Measurements from ENCODE around the gene AUTS2. TPM values are rescaled to one million over a fixed set of nuclear protein-coding genes. Genes with fewer than 3 reads are reported as not detected.

AUTS2 gene
- total and polyA plus RNA-seq, 2 experiments from 2014 or later, result 32.0 to 91.0 TPM

DNA sequence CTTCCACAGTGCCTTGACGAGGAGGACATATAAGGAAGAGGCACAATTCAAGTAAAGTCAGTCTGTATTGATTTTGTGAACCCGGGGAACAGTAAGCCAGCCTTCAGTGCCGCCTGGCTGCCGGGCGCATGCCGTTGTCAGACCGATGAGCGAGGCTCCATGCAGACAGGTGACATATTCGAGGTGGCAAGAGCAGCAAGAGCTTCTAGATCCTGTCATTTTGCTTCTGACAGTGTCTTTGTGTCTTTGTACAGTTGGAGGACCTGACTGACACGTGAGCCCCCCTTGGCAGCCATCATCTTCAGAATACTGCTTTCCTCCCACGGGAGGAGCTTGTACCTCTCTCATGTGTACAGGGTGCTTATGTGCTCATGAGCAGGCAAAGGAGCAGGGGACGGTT is 1146.2 kb downstream of the AUTS2 start:
- H3K4me2 ChIP-seq, result no peak overlapping the region
- H3K4me1 Mint-ChIP-seq, result peaks cover 58% of the 10 kb centered on the region
- no peak overlapping the region for H3K4me3 ChIP-seq
- no peaks in the 10 kb centered on the region for H3K9me2 ChIP-seq (ENCODE audit: insufficient read depth)
- no peaks in the 10 kb centered on the region for H3K27me3 ChIP-seq (ENCODE audit: insufficient read depth)
- peaks cover 73% of the 10 kb centered on the region for H3K4me1 ChIP-seq (ENCODE audit: insufficient read depth)
- peaks cover 15% of the 10 kb centered on the region; the same call in 2 of the 3 replicates for H3K36me3 Mint-ChIP-seq (ENCODE audit: low read depth)
- ATAC-seq (peak; percentile 17; the same call in 2 of the 3 replicates), DNase-seq (ENCODE audit: low spot score) (no peak)
- H3F3A ChIP-seq (replicated peaks; ENCODE audit: low read depth), result no peaks in the 10 kb centered on the region
- no peaks in the 10 kb centered on the region for H3K9me3 Mint-ChIP-seq
- H3K79me2 ChIP-seq (replicated peaks; ENCODE audit: insufficient read depth), result peaks cover 100% of the 10 kb centered on the region
- H2AFZ ChIP-seq, result no peak overlapping the region
- TF ChIP-seq, protein P1, sequence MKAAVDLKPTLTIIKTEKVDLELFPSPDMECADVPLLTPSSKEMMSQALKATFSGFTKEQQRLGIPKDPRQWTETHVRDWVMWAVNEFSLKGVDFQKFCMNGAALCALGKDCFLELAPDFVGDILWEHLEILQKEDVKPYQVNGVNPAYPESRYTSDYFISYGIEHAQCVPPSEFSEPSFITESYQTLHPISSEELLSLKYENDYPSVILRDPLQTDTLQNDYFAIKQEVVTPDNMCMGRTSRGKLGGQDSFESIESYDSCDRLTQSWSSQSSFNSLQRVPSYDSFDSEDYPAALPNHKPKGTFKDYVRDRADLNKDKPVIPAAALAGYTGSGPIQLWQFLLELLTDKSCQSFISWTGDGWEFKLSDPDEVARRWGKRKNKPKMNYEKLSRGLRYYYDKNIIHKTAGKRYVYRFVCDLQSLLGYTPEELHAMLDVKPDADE (IDR thresholded peaks at IDR 0.05), result no peak
- no peak for TF ChIP-seq CREB1 (CRISPR knock-in tag; IDR thresholded peaks at IDR 0.05; ENCODE audit: low read depth)
- no peak for TF ChIP-seq ZNF331 (CRISPR knock-in tag; IDR thresholded peaks at IDR 0.05; ENCODE audit: low read depth)
- no peak for TF ChIP-seq REST (IDR thresholded peaks at IDR 0.05; ENCODE audit: unreplicated experiment)
- H3K4me3 Mint-ChIP-seq, result no peak overlapping the region
- H3K27ac Mint-ChIP-seq, result no peak overlapping the region
- H3K27me3 Mint-ChIP-seq (ENCODE audit: insufficient read depth, low read depth, poor library complexity), result peaks cover 8% of the 10 kb centered on the region
- peaks cover 44% of the 10 kb centered on the region for H4K20me1 ChIP-seq (replicated peaks; ENCODE audit: insufficient read depth)
- H3K27ac ChIP-seq (ENCODE audit: low read depth), result no peak overlapping the region
- no peaks in the 10 kb centered on the region for H3K36me3 ChIP-seq (ENCODE audit: insufficient read depth)

DNA sequence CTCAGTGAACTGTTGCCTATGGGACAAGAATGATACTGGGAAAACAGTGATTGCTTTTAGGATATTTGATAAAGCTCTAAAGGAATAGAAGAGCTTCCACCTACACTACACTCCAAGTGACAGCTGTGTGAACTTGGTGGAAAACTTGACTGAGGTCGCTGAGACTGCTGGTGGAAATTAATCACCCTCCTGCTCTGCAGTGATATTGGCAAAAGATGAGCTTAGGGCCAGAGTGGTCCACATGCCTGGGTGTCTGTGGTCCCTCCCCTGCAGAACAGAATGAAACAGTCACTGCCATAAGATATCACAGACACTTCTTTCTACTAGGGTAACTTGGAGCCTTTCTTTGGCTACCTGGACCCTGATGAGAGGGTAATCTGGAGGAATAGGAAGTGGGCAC is 1151.6 kb downstream of the AUTS2 start:
- no peak overlapping the region for H3K27ac Mint-ChIP-seq
- peaks cover 6% of the 10 kb centered on the region for H3K27me3 Mint-ChIP-seq (ENCODE audit: insufficient read depth, low read depth, poor library complexity)
- Histone ChIP-seq H3K4me2 (no peak overlapping the region), H2AFZ (no peak overlapping the region), H3K27me3 (ENCODE audit: insufficient read depth) (no peaks in the 10 kb centered on the region), H3K79me2 (replicated peaks; ENCODE audit: insufficient read depth) (peaks cover 100% of the 10 kb centered on the region), H3K4me3 (no peak overlapping the region), H3K4me1 (ENCODE audit: insufficient read depth) (peaks cover 54% of the 10 kb centered on the region), H3K27ac (ENCODE audit: low read depth) (no peak overlapping the region), H4K20me1 (replicated peaks; ENCODE audit: insufficient read depth) (peaks cover 46% of the 10 kb centered on the region), H3K9me2 (ENCODE audit: insufficient read depth) (no peaks in the 10 kb centered on the region), H3K36me3 (ENCODE audit: insufficient read depth) (no peaks in the 10 kb centered on the region), H3F3A (replicated peaks; ENCODE audit: low read depth) (no peaks in the 10 kb centered on the region)
- H3K4me3 Mint-ChIP-seq, result no peak overlapping the region
- TF ChIP-seq POLR2AphosphoS5 (IDR thresholded peaks at IDR 0.05; ENCODE audit: low read depth) (no peak), NANOG (IDR thresholded peaks at IDR 0.05; ENCODE audit: borderline replicate concordance) (no peak), EZH2phosphoT487 (IDR thresholded peaks at IDR 0.05; ENCODE audit: unreplicated experiment) (no peak), ZNF331 (CRISPR knock-in tag; IDR thresholded peaks at IDR 0.05; ENCODE audit: low read depth) (no peak), CTCF (conservative IDR thresholded peaks at IDR 0.05; ENCODE audit: low read depth in 2 of 2) (no peak)
- TF ChIP-seq, protein P1 (IDR thresholded peaks at IDR 0.05), result no peak
- no peaks in the 10 kb centered on the region for H3K9me3 Mint-ChIP-seq
- ATAC-seq (no peak), DNase-seq (ENCODE audit: low spot score) (no peak)
- H3K36me3 Mint-ChIP-seq (ENCODE audit: low read depth), result peaks cover 12% of the 10 kb centered on the region
- peaks cover 40% of the 10 kb centered on the region for H3K4me1 Mint-ChIP-seq

Measured in GM23338 (cell line).